Memory B cell (primary cell): ENCODE results near the gene RNF217.
"Not testable (repeated sequence)": the region's sequence is repeated elsewhere in the genome, so short reads cannot be mapped to it uniquely, and the experiment has no call there.

ENCODE experiments used
- ATAC-seq: fragments of 150-1000 bp; cut with Tn5 transposase; 2 replicates; pipeline ENCODE4 v1.10.0; 2021; ENCODE audit warnings: low read depth, mild to moderate bottlenecking, moderate library complexity
- DNase-seq, 2 donors: peaks; one replicate each; pipeline ENCODE4 v3.0.0; 2022; ENCODE audit warnings: low spot score in 2 of 2
- H3K27ac Mint-ChIP-seq: one replicate; pipeline ENCODE4 v1.8.0; 2022; ENCODE audit warnings: mild to moderate bottlenecking, moderate library complexity, mixed read lengths
- H3K27me3 Mint-ChIP-seq: one replicate; pipeline ENCODE4 v1.8.0; 2022; ENCODE audit warnings: mixed read lengths
- H3K36me3 Mint-ChIP-seq: one replicate; pipeline ENCODE4 v1.8.0; 2022; ENCODE audit warnings: mild to moderate bottlenecking, mixed read lengths
- H3K4me1 Mint-ChIP-seq: one replicate; pipeline ENCODE4 v1.8.0; 2022; ENCODE audit warnings: mixed read lengths
- H3K4me3 Mint-ChIP-seq: one replicate; pipeline ENCODE4 v1.8.0; 2022; ENCODE audit warnings: mild to moderate bottlenecking, moderate library complexity, mixed read lengths
- H3K9me3 Mint-ChIP-seq: one replicate; pipeline ENCODE4 v1.8.0; 2022; ENCODE audit warnings: mixed read lengths

RNF217 gene

GRCh38 chr6:124955108-124955856 is 7.0 kb upstream of the RNF217 start:
- no peaks in the 10 kb centered on the region for H3K4me1 Mint-ChIP-seq
- no peak for ATAC-seq
- H3K27me3 Mint-ChIP-seq: peaks cover 2% of the 10 kb centered on the region
- H3K9me3 Mint-ChIP-seq: peaks cover 4% of the 10 kb centered on the region
- DNase-seq: no peak
- no peak overlapping the region for H3K4me3 Mint-ChIP-seq
- H3K27ac Mint-ChIP-seq: no peak overlapping the region
- no peaks in the 10 kb centered on the region for H3K36me3 Mint-ChIP-seq

GRCh38 chr6:124956018-124956417 is 6.2 kb upstream of the RNF217 start:
- Mint-ChIP-seq H3K4me1 (no peaks in the 10 kb centered on the region), H3K27me3 (peaks cover 4% of the 10 kb centered on the region), H3K4me3 (no peak overlapping the region), H3K36me3 (no peaks in the 10 kb centered on the region), H3K9me3 (peaks cover 4% of the 10 kb centered on the region), H3K27ac (no peak overlapping the region)
- DNase-seq: no peak
- ATAC-seq: no peak

- ATAC-seq: no peak
- Mint-ChIP-seq H3K27me3 (peaks cover 8% of the 10 kb centered on the region), H3K27ac (no peak overlapping the region), H3K36me3 (peaks cover 2% of the 10 kb centered on the region), H3K4me3 (no peak overlapping the region), H3K4me1 (no peaks in the 10 kb centered on the region), H3K9me3 (peaks cover 4% of the 10 kb centered on the region)
- no peak for DNase-seq
Observed at GRCh38 chr6:124958149-124958548, 4.1 kb upstream of the RNF217 start.

DNA sequence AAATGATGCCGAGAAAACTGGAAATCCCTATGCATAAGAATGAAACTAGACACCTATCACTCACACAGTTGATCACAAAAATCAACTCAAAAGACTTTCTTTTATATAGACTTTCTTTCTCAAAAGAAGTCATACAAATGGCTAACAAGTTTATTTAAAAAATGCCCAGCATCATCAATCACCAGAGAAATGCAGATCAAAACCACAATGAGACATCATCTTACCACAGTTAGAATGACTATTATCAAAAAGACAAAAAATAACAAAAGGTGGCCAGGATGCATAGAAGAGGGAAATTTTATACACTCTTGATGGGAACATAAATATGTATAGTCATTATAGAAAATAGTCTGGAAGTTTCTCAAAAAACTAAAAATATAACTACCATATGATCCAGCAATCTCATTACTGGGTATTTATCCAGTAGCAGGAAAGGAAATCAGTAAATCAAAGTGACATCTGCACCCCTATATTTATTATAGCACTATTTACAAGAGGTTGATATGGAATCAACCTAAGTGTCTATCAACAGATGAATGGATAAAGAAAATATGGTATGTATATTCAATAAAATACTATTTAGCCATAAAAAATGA is 3.4 kb upstream of the RNF217 start:
- ATAC-seq (no peak), DNase-seq (no peak)
- H3K4me1 Mint-ChIP-seq: no peaks in the 10 kb centered on the region

DNA sequence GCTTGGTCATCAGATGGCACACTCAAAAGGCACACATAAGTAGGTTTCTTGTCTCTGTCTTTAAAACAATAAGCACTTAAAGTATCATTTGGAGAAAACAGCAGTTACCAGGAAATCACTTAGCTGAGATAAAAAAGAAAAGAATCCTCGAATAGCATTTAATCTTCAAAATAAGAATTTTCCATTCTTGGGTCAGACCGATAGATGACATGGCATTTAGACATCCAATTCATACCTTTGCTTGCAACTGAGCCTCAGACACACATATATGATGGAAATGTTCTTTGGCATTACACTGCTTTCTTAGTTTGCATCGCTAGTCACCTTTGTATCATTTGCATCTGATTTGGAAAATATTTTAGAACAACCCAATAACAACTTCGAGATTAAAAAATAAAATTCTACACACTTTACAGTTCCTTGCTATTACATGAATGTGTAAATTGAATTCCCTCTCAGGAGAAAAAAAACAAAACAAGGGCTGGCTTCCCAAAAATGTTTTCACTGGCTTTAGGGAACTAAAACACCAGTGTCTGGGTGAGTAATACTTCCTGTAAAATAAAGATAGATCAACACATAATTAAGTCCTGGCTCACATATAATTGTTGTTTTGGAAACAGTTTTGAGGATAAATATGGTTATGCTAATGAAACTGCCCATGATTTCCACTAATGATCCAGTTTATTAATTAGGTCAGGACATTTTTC is 1.3 kb upstream of the RNF217 start:
- H3K27ac Mint-ChIP-seq: no peak overlapping the region
- peaks cover 2% of the 10 kb centered on the region for H3K36me3 Mint-ChIP-seq
- no peak for DNase-seq
- ATAC-seq: no peak
- no peak overlapping the region for H3K4me3 Mint-ChIP-seq
- peaks cover 14% of the 10 kb centered on the region for H3K27me3 Mint-ChIP-seq
- H3K4me1 Mint-ChIP-seq: no peaks in the 10 kb centered on the region
- peaks cover 6% of the 10 kb centered on the region for H3K9me3 Mint-ChIP-seq

More for the DNA sequence above, 3.4 kb upstream of the RNF217 start:
- H3K9me3 Mint-ChIP-seq: peaks cover 6% of the 10 kb centered on the region
- peaks cover 2% of the 10 kb centered on the region for H3K36me3 Mint-ChIP-seq
- H3K27me3 Mint-ChIP-seq: peaks cover 12% of the 10 kb centered on the region
- no peak overlapping the region for H3K27ac Mint-ChIP-seq
- H3K4me3 Mint-ChIP-seq: no peak overlapping the region

GRCh38 chr6:124961464-124961776 is 817 bp upstream of the RNF217 start:
- Mint-ChIP-seq H3K4me3 (no peak overlapping the region), H3K27ac (no peak overlapping the region), H3K27me3 (peaks cover 14% of the 10 kb centered on the region), H3K9me3 (peaks cover 6% of the 10 kb centered on the region), H3K36me3 (peaks cover 2% of the 10 kb centered on the region), H3K4me1 (no peaks in the 10 kb centered on the region)
- ATAC-seq (no peak), DNase-seq (no peak)

DNA sequence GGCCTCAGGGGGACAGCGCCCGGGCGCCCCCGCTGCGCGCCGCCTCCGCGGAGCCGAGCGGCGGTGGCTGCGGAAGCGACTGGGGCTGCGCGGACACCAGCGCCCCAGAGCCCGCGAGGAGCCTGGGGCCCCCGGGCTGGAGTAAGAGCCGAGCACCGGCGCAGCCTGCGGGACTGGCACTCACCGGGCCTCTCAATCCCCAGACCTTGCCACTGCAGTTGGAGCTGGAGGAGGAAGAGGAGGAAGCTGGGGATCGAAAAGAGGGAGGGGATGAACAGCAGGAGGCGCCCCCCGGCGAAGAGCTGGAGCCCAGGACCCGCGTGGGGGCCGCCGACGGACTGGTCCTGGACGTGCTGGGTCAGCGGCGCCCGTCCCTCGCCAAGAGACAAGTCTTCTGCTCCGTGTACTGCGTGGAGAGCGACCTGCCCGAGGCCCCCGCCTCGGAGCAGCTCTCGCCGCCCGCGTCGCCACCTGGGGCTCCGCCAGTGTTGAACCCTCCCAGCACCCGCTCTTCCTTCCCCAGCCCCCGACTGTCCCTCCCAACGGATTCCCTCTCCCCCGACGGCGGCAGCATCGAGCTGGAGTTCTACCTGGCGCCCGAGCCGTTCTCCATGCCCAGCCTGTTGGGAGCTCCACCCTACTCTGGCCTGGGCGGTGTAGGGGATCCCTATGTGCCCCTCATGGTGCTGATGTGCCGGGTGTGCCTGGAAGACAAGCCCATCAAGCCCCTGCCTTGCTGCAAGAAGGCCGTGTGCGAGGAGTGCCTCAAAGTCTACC is 590 bp downstream of the RNF217 start:
- Mint-ChIP-seq H3K27ac (no peak overlapping the region), H3K36me3 (peaks cover 2% of the 10 kb centered on the region), H3K27me3 (peaks cover 14% of the 10 kb centered on the region), H3K9me3 (peaks cover 3% of the 10 kb centered on the region), H3K4me3 (no peak overlapping the region), H3K4me1 (no peaks in the 10 kb centered on the region)
- DNase-seq (no peak), ATAC-seq (no peak)

DNA sequence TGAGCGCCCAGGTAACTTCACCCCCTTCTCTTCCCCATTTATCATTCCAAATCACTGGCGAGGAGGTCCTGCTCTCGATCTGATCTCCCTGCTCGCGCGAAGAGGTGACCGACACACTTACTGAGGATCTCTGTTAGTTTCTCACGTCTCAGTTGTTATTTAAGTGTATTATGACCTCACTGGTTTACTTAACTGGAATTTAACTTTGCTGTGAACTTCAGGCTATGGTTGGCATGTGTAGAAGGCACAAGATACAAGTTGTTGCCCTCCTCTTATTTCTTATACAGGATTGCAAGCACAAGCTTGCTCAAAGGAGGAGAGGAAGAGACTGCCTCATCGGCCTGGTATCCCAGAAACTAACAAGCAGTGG is 1.2 kb downstream of the RNF217 start:
- DNase-seq: no peak
- no peak for ATAC-seq
- Mint-ChIP-seq H3K36me3 (peaks cover 2% of the 10 kb centered on the region), H3K4me1 (no peaks in the 10 kb centered on the region), H3K27me3 (peaks cover 14% of the 10 kb centered on the region), H3K4me3 (no peak overlapping the region), H3K9me3 (peaks cover 3% of the 10 kb centered on the region), H3K27ac (no peak overlapping the region)

DNA sequence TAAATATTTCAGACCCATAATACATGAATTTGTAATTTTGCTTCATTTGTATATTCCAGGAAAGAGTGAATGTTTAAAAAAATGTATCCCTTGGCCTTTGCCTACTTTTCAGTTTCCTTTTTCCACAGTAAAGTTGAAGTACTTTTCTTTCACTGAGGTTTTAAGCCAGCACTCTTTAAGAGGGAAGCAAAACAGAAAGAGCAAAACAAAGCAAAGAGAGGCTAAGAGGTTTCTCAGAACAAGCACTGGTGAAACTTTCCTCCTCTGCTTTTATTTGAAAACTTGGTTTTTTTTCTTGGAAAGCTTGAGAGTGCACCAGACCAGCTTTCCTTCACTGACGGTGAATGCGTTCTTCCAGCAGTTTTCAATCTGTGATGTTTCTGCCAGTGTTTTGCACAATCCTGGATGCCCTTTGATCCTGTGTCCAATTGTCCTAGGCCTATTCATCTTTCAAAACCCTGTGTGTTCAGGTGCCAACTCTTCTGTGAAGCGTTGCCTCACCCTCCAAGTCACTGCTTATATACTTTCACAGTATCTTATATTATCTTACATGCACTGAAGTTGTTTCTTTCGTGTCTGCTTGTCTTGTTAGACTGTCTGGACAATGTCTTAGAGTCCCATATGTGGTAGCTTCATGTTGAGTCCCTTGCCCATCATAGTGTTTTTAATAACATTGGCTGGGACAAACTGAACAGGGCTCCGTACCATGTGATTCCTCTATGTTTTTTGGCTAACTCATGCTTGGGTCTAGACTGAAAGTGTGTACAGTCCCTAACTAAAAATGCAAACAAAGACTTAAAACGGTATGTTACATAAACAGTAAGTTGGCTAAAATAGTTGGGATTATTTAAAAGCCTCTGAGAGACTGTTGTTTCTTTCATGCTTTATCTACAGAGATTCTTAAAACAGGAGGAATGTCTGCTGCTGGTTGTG is 1.9 kb downstream of the RNF217 start:
- Mint-ChIP-seq H3K27me3 (peaks cover 14% of the 10 kb centered on the region), H3K4me3 (no peak overlapping the region), H3K9me3 (peaks cover 3% of the 10 kb centered on the region), H3K36me3 (peaks cover 2% of the 10 kb centered on the region), H3K4me1 (no peaks in the 10 kb centered on the region), H3K27ac (no peak overlapping the region)
- ATAC-seq (no peak), DNase-seq (no peak)

DNA sequence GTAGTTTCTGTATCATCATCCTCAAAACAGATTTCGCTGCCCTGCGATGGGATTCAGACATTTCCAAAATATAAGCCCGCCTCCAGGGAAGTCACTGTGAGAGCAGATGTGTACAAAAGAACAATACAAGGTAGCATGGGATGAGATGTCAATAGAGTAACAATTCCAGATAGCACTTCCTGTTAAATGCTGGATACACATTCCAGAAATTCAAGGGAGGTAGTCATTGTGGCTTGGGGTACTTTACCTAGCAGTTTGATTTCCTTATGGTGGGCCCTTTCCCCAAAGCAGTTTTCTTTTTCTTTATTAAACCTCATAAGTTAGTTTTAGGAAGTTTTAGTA is 2.5 kb downstream of the RNF217 start:
- Mint-ChIP-seq H3K9me3 (peaks cover 1% of the 10 kb centered on the region), H3K4me3 (no peak overlapping the region), H3K36me3 (peaks cover 2% of the 10 kb centered on the region), H3K4me1 (no peaks in the 10 kb centered on the region), H3K27me3 (peaks cover 14% of the 10 kb centered on the region), H3K27ac (no peak overlapping the region)
- ATAC-seq (no peak), DNase-seq (no peak)

DNA sequence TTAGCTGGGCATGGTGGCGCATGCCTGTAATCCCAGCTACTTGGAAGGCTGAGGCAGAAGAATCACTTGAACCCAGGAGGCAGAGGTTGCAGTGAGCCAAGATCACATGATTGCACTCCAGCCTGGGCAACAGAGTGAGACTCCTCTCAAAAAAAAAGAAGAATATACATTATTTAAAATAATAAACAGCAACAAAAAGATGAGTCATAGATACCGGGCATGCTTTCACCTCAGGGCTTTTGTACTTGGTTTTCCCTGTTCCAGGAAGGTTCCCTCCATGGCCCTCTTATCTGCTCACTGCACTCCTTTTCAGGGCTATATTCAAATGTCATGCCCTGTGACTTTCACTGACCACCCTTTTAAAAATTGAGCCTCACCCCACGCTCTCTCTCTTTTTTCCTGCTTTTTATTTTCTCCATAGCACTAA is 3.2 kb downstream of the RNF217 start:
- not testable (repeated sequence) for H3K4me3 Mint-ChIP-seq, H3K4me1 Mint-ChIP-seq

DNA sequence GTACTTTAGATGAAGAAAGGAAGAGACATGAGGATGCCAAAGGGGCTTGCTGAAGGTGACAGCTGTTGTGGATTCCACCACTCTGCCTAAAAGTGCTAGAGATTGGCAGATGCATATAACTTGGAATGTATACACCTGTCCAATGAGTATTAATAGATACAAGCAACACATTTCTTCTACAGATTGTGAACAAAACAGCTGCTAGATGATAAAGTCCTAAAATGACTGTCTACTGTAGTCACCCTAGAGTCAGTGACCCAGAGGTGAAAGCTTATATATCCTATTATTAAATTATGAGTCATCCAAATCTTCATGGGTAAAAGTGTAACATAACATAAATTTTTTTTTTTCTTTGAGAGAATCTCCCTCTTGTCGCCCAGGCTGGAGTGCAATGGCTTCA is 5.2 kb downstream of the RNF217 start:
- ATAC-seq (no peak), DNase-seq (no peak)
- H3K9me3 Mint-ChIP-seq: peaks cover 3% of the 10 kb centered on the region
- no peak overlapping the region for H3K4me3 Mint-ChIP-seq
- H3K4me1 Mint-ChIP-seq: no peaks in the 10 kb centered on the region
- H3K27ac Mint-ChIP-seq: no peak overlapping the region
- peaks cover 9% of the 10 kb centered on the region for H3K27me3 Mint-ChIP-seq
- H3K36me3 Mint-ChIP-seq: no peaks in the 10 kb centered on the region

More for the DNA sequence above, 3.2 kb downstream of the RNF217 start:
- H3K27ac Mint-ChIP-seq, H3K36me3 Mint-ChIP-seq, ATAC-seq, DNase-seq, H3K9me3 Mint-ChIP-seq: not testable (repeated sequence)
- H3K27me3 Mint-ChIP-seq: peaks cover 12% of the 10 kb centered on the region

- Mint-ChIP-seq H3K27ac (no peak overlapping the region), H3K36me3 (no peaks in the 10 kb centered on the region), H3K9me3 (peaks cover 3% of the 10 kb centered on the region), H3K27me3 (peaks cover 5% of the 10 kb centered on the region), H3K4me3 (no peak overlapping the region), H3K4me1 (no peaks in the 10 kb centered on the region)
- ATAC-seq: no peak
- no peak for DNase-seq
Observed at GRCh38 chr6:124968401-124968800, 6.2 kb downstream of the RNF217 start.
